ENCODE measurements around the gene POLH.
"Not testable (repeated sequence)": the region's sequence is repeated elsewhere in the genome, so short reads cannot be mapped to it uniquely, and the experiment has no call there.

POLH gene

DNA sequence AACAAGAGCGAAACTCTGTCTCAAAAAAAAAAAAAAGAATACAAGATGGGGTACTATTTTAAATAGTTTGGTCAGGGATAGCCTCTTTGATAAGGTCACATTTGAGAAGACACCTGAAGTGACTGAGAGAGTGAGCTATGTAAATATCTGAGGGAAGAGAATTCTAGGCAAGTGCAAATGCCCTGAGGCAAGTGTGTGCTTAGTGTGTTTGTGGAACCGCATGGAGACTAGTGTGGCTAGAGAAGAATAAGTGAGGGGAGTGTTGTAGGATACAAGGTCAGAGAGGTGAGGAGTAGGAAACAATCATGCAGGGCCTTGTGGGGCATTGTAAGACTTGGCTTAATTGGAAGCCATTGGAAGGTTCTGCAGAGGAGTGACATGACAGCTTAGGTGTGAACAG, 72.3 kb downstream of the POLH start:
- no peaks in the 10 kb centered on the region for H3K36me3 Mint-ChIP-seq (ENCODE audit: insufficient read depth)
- DNase-seq: no peak
- H3K27me3 Mint-ChIP-seq: no peaks in the 10 kb centered on the region
- H3K27ac Mint-ChIP-seq: peak overlapping the region in 1 of 2 donors; percentile 72
- H3K4me3 Mint-ChIP-seq: no peak overlapping the region
- peaks cover 4 to 11% of the 10 kb centered on the region in 2 donors for H3K4me1 Mint-ChIP-seq (ENCODE audit: low read depth in 2 of 2)
- H3K9me3 Mint-ChIP-seq: no peaks in the 10 kb centered on the region
- no peak for ATAC-seq (replicated peaks)

- not testable (repeated sequence) for H3K9me3 Mint-ChIP-seq; ATAC-seq (replicated peaks); H3K4me3 Mint-ChIP-seq; H3K27me3 Mint-ChIP-seq; H3K27ac Mint-ChIP-seq; DNase-seq; H3K4me1 Mint-ChIP-seq (ENCODE audit: low read depth in 2 of 2); H3K36me3 Mint-ChIP-seq (ENCODE audit: insufficient read depth)
Measured at GRCh38 chr6:43652822-43653221, 76.8 kb downstream of the POLH start.

DNA sequence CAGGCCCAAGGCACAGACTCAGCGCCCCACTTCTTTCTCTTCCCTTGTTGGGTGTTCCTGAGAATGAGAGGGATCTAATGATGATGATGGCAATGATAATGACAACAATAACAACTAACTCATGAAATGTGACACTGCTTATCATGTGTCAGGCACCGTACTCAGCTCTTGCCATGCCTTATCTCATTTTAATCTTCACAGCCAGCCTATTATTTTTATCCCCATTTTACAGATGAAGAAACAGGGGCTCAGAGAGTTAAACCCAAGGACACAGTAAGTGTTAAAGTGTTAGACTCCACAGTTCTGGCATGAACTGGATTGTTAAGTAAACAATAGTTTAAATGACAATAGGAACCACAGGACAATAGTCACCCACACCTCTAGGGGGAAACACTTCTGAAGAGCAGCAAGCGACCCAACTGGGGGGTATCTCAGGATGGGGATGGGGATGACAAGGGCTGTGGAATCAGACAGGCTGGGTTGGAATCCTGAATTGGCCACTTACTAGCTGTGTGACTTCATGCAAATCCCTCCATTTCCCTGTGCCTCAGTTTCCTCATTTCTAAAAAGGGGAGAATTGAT, 81.3 kb downstream of the POLH start:
- no peaks in the 10 kb centered on the region for H3K9me3 Mint-ChIP-seq
- no peaks in the 10 kb centered on the region for H3K36me3 Mint-ChIP-seq (ENCODE audit: insufficient read depth)
- no peaks in the 10 kb centered on the region for H3K4me1 Mint-ChIP-seq (ENCODE audit: low read depth in 2 of 2)
- H3K4me3 Mint-ChIP-seq: no peak overlapping the region
- H3K27me3 Mint-ChIP-seq: peaks cover 0 to 7% of the 10 kb centered on the region in 2 donors
- DNase-seq (no peak), ATAC-seq (replicated peaks) (no peak)
- H3K27ac Mint-ChIP-seq: no peak overlapping the region

DNA sequence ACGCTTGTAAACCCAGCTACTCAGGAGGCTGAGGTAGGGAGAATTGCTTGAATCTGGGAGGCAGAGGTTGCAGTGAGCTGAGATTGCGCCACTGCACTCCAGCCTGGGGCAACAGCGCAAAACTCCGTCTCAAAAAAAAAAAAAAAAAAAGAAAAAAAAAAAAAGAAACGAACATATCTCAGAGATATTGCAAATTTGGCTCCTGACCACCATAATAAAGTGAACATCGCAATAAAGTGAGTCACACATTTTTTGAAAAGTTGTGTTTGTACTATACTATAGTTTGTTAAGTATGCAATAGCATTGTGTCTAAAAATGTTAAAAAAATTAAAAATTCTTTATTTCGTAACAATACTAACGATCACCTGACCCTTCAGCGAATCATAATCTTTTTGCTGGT, 82.2 kb downstream of the POLH start:
- H3K4me1 Mint-ChIP-seq (ENCODE audit: low read depth in 2 of 2): no peaks in the 10 kb centered on the region
- peaks cover 0 to 7% of the 10 kb centered on the region in 2 donors for H3K27me3 Mint-ChIP-seq
- no peaks in the 10 kb centered on the region for H3K36me3 Mint-ChIP-seq (ENCODE audit: insufficient read depth)
- ATAC-seq (replicated peaks) (no peak), DNase-seq (no peak)
- no peak overlapping the region for H3K4me3 Mint-ChIP-seq
- no peaks in the 10 kb centered on the region for H3K9me3 Mint-ChIP-seq
- no peak overlapping the region for H3K27ac Mint-ChIP-seq

- not testable (repeated sequence) for H3K4me3 Mint-ChIP-seq; H3K27ac Mint-ChIP-seq; H3K27me3 Mint-ChIP-seq; H3K36me3 Mint-ChIP-seq (ENCODE audit: insufficient read depth); DNase-seq; ATAC-seq (replicated peaks); H3K9me3 Mint-ChIP-seq
- peaks cover 10 to 11% of the 10 kb centered on the region in 2 donors for H3K4me1 Mint-ChIP-seq (ENCODE audit: low read depth in 2 of 2)
Measured at GRCh38 chr6:43662948-43663347, 87.0 kb downstream of the POLH start.
